ENCODE data around the gene CCNJL. TPM values are rescaled to one million over a fixed set of nuclear protein-coding genes. Genes with fewer than 3 reads are reported as not detected.

CCNJL gene
- total RNA-seq, 1 donor from 2014 or later = 5.6 TPM

GRCh38 chr5:160266752-160267345 is 45.5 kb downstream of the CCNJL start:
- Histone ChIP-seq H3K27ac (no peak overlapping the region), H3K4me3 (no peak overlapping the region), H3K36me3 (no peaks in the 10 kb centered on the region), H3K4me1 (peaks cover 34% of the 10 kb centered on the region), H3K27me3 (no peaks in the 10 kb centered on the region), H3K9me3 (no peaks in the 10 kb centered on the region)
- no peak for DNase-seq (ENCODE audit: extremely low spot score in 2 of 2)
- intact Hi-C loops (cut with DNase I) = no loop called here
- TF ChIP-seq CTCF (IDR thresholded peaks at IDR 0.05) = no peak
- no peak for TF ChIP-seq POLR2AphosphoS5 (IDR thresholded peaks at IDR 0.05; ENCODE audit: insufficient read depth in 1 of 2, low read depth in 1 of 2)
- no peak for TF ChIP-seq POLR2A (IDR thresholded peaks at IDR 0.05)

- TF ChIP-seq POLR2A (IDR thresholded peaks at IDR 0.05) (no peak), CTCF (IDR thresholded peaks at IDR 0.05) (no peak), POLR2AphosphoS5 (IDR thresholded peaks at IDR 0.05; ENCODE audit: insufficient read depth in 1 of 2, low read depth in 1 of 2) (no peak)
- Histone ChIP-seq H3K9me3 (no peaks in the 10 kb centered on the region), H3K4me3 (no peak overlapping the region), H3K36me3 (no peaks in the 10 kb centered on the region), H3K27me3 (no peaks in the 10 kb centered on the region), H3K4me1 (peaks cover 28% of the 10 kb centered on the region), H3K27ac (no peak overlapping the region)
- DNase-seq (ENCODE audit: extremely low spot score in 2 of 2) = no peak
- intact Hi-C loops (cut with DNase I) = no loop called here
Measured at GRCh38 chr5:160266044-160266443, 46.3 kb downstream of the CCNJL start.

- intact Hi-C loops (cut with DNase I) = no loop called here
- no peaks in the 10 kb centered on the region for H3K27me3 ChIP-seq
Measured at GRCh38 chr5:160263326-160263855, 49.0 kb downstream of the CCNJL start.

GRCh38 chr5:160262151-160263074 is 50.0 kb downstream of the CCNJL start:
- TF ChIP-seq CTCF (IDR thresholded peaks at IDR 0.05) = no peak
- no peak for TF ChIP-seq POLR2AphosphoS5 (IDR thresholded peaks at IDR 0.05; ENCODE audit: insufficient read depth in 1 of 2, low read depth in 1 of 2)
- no peak for TF ChIP-seq POLR2A (IDR thresholded peaks at IDR 0.05)
- Histone ChIP-seq H3K9me3 (no peaks in the 10 kb centered on the region), H3K4me3 (no peak overlapping the region), H3K27ac (no peak overlapping the region), H3K27me3 (no peaks in the 10 kb centered on the region), H3K4me1 (peaks cover 20% of the 10 kb centered on the region), H3K36me3 (no peaks in the 10 kb centered on the region)
- intact Hi-C loops (cut with DNase I) = no loop called here
- no peak for DNase-seq (ENCODE audit: extremely low spot score in 2 of 2)

More at GRCh38 chr5:160263326-160263855, 49.0 kb downstream of the CCNJL start:
- no peak for DNase-seq (ENCODE audit: extremely low spot score in 2 of 2)
- Histone ChIP-seq H3K36me3 (no peaks in the 10 kb centered on the region), H3K4me3 (no peak overlapping the region), H3K27ac (no peak overlapping the region), H3K9me3 (no peaks in the 10 kb centered on the region), H3K4me1 (peaks cover 21% of the 10 kb centered on the region)
- no peak for TF ChIP-seq CTCF (IDR thresholded peaks at IDR 0.05)

Data from vagina (tissue), 2 donors.